ENCODE measurements around the gene TRPM4.
"Not testable (repeated sequence)": the region's sequence is repeated elsewhere in the genome, so short reads cannot be mapped to it uniquely, and the experiment has no call there.

Gene TRPM4

GRCh38 chr19:49167857-49168409 is 10.3 kb downstream of the TRPM4 start:
- no peak overlapping the region for H3K4me3 ChIP-seq (ENCODE audit: insufficient read depth, low read length, poor library complexity, severe bottlenecking)
- no peaks in the 10 kb centered on the region for H3F3A ChIP-seq (ENCODE audit: insufficient read depth)
- H4K20me1 ChIP-seq (ENCODE audit: low read depth, low read length), result no peaks in the 10 kb centered on the region
- no peak overlapping the region for H3K27ac ChIP-seq (ENCODE audit: low read depth, low read length)
- no peaks in the 10 kb centered on the region for H3K27me3 ChIP-seq (ENCODE audit: low read length)
- no peaks in the 10 kb centered on the region for H3K79me2 ChIP-seq (ENCODE audit: insufficient read depth, low read length)
- no peaks in the 10 kb centered on the region for H3K9me2 ChIP-seq (replicated peaks; ENCODE audit: insufficient read depth, low read length)
- TF ChIP-seq EZH2phosphoT487 (conservative IDR thresholded peaks at IDR 0.05; ENCODE audit: low read length), result no peak
- H3K9me3 ChIP-seq (ENCODE audit: insufficient read depth, low read length), result no peaks in the 10 kb centered on the region
- no peak overlapping the region for H3K4me2 ChIP-seq (ENCODE audit: low read depth, low read length, poor library complexity, severe bottlenecking)
- no peaks in the 10 kb centered on the region for H3K36me3 ChIP-seq (ENCODE audit: low read length)
- no peak overlapping the region for H2AFZ ChIP-seq (ENCODE audit: low read depth, low read length, severe bottlenecking)
- no peak overlapping the region for H3K9ac ChIP-seq (ENCODE audit: low read length)

GRCh38 chr19:49168421-49168820 is 10.8 kb downstream of the TRPM4 start:
- no peaks in the 10 kb centered on the region for H3K79me2 ChIP-seq (ENCODE audit: insufficient read depth, low read length)
- H3K9me2 ChIP-seq (replicated peaks; ENCODE audit: insufficient read depth, low read length), result no peaks in the 10 kb centered on the region
- no peaks in the 10 kb centered on the region for H3K36me3 ChIP-seq (ENCODE audit: low read length)
- no peak overlapping the region for H2AFZ ChIP-seq (ENCODE audit: low read depth, low read length, severe bottlenecking)
- no peaks in the 10 kb centered on the region for H3K9me3 ChIP-seq (ENCODE audit: insufficient read depth, low read length)
- TF ChIP-seq EZH2phosphoT487 (conservative IDR thresholded peaks at IDR 0.05; ENCODE audit: low read length), result no peak
- no peak for TF ChIP-seq CTCF (IDR thresholded peaks at IDR 0.05; ENCODE audit: insufficient read depth, low read length, poor library complexity, severe bottlenecking)
- no peak overlapping the region for H3K4me3 ChIP-seq (ENCODE audit: insufficient read depth, low read length, poor library complexity, severe bottlenecking)
- H3K9ac ChIP-seq (ENCODE audit: low read length), result no peak overlapping the region
- no peaks in the 10 kb centered on the region for H4K20me1 ChIP-seq (ENCODE audit: low read depth, low read length)
- H3K27ac ChIP-seq (ENCODE audit: low read depth, low read length), result no peak overlapping the region
- no peaks in the 10 kb centered on the region for H3F3A ChIP-seq (ENCODE audit: insufficient read depth)
- H3K4me2 ChIP-seq (ENCODE audit: low read depth, low read length, poor library complexity, severe bottlenecking), result no peak overlapping the region
- H3K27me3 ChIP-seq (ENCODE audit: low read length), result no peaks in the 10 kb centered on the region

- H3K4me3 ChIP-seq (ENCODE audit: insufficient read depth, low read length, poor library complexity, severe bottlenecking), result no peak overlapping the region
- no peaks in the 10 kb centered on the region for H3K36me3 ChIP-seq (ENCODE audit: low read length)
- H3F3A ChIP-seq (ENCODE audit: insufficient read depth), result no peaks in the 10 kb centered on the region
- no peak overlapping the region for H3K27ac ChIP-seq (ENCODE audit: low read depth, low read length)
- no peaks in the 10 kb centered on the region for H3K9me3 ChIP-seq (ENCODE audit: insufficient read depth, low read length)
- no peaks in the 10 kb centered on the region for H4K20me1 ChIP-seq (ENCODE audit: low read depth, low read length)
- H3K4me2 ChIP-seq (ENCODE audit: low read depth, low read length, poor library complexity, severe bottlenecking), result no peak overlapping the region
- H3K79me2 ChIP-seq (ENCODE audit: insufficient read depth, low read length), result no peaks in the 10 kb centered on the region
- H3K9ac ChIP-seq (ENCODE audit: low read length), result no peak overlapping the region
- no peak overlapping the region for H2AFZ ChIP-seq (ENCODE audit: low read depth, low read length, severe bottlenecking)
- no peaks in the 10 kb centered on the region for H3K27me3 ChIP-seq (ENCODE audit: low read length)
- H3K9me2 ChIP-seq (replicated peaks; ENCODE audit: insufficient read depth, low read length), result no peaks in the 10 kb centered on the region
- TF ChIP-seq EZH2phosphoT487 (conservative IDR thresholded peaks at IDR 0.05; ENCODE audit: low read length) (no peak), CTCF (IDR thresholded peaks at IDR 0.05; ENCODE audit: insufficient read depth, low read length, poor library complexity, severe bottlenecking) (no peak)
Observed at GRCh38 chr19:49173198-49173597, 15.6 kb downstream of the TRPM4 start.

- no peaks in the 10 kb centered on the region for H4K20me1 ChIP-seq (ENCODE audit: low read depth, low read length)
- H3K9ac ChIP-seq (ENCODE audit: low read length), result no peak overlapping the region
- no peaks in the 10 kb centered on the region for H3K9me2 ChIP-seq (replicated peaks; ENCODE audit: insufficient read depth, low read length)
- no peaks in the 10 kb centered on the region for H3F3A ChIP-seq (ENCODE audit: insufficient read depth)
- H3K27me3 ChIP-seq (ENCODE audit: low read length), result no peaks in the 10 kb centered on the region
- TF ChIP-seq EZH2phosphoT487 (conservative IDR thresholded peaks at IDR 0.05; ENCODE audit: low read length) (no peak), CTCF (IDR thresholded peaks at IDR 0.05; ENCODE audit: insufficient read depth, low read length, poor library complexity, severe bottlenecking) (no peak)
- no peaks in the 10 kb centered on the region for H3K9me3 ChIP-seq (ENCODE audit: insufficient read depth, low read length)
- no peak overlapping the region for H3K27ac ChIP-seq (ENCODE audit: low read depth, low read length)
- H2AFZ ChIP-seq (ENCODE audit: low read depth, low read length, severe bottlenecking), result no peak overlapping the region
- H3K4me3 ChIP-seq (ENCODE audit: insufficient read depth, low read length, poor library complexity, severe bottlenecking), result no peak overlapping the region
- no peak overlapping the region for H3K4me2 ChIP-seq (ENCODE audit: low read depth, low read length, poor library complexity, severe bottlenecking)
- H3K79me2 ChIP-seq (ENCODE audit: insufficient read depth, low read length), result no peaks in the 10 kb centered on the region
- H3K36me3 ChIP-seq (ENCODE audit: low read length), result no peaks in the 10 kb centered on the region
Observed at GRCh38 chr19:49180659-49181058, 23.1 kb downstream of the TRPM4 start.

- not testable (repeated sequence) for H3K4me2 ChIP-seq (ENCODE audit: low read depth, low read length, poor library complexity, severe bottlenecking); H3K9ac ChIP-seq (ENCODE audit: low read length); H3K9me3 ChIP-seq (ENCODE audit: insufficient read depth, low read length); H4K20me1 ChIP-seq (ENCODE audit: low read depth, low read length); H3K36me3 ChIP-seq (ENCODE audit: low read length); H3F3A ChIP-seq (ENCODE audit: insufficient read depth); H2AFZ ChIP-seq (ENCODE audit: low read depth, low read length, severe bottlenecking); H3K9me2 ChIP-seq (replicated peaks; ENCODE audit: insufficient read depth, low read length); H3K27me3 ChIP-seq (ENCODE audit: low read length); H3K27ac ChIP-seq (ENCODE audit: low read depth, low read length); H3K4me3 ChIP-seq (ENCODE audit: insufficient read depth, low read length, poor library complexity, severe bottlenecking); H3K79me2 ChIP-seq (ENCODE audit: insufficient read depth, low read length)
Observed at GRCh38 chr19:49182010-49182847, 24.6 kb downstream of the TRPM4 start.

Data from SU-DHL-6 (cell line).